Measurements from ENCODE around the gene OR2A7. TPM values are rescaled to one million over a fixed set of nuclear protein-coding genes. Genes with fewer than 3 reads are reported as not detected.
"Not testable (repeated sequence)": the region's sequence is repeated elsewhere in the genome, so short reads cannot be mapped to it uniquely, and the experiment has no call there.

Gene OR2A7
- polyA plus RNA-seq (2011; rRNA removed) (0.06 TPM in 1 of 2 replicates, not detected in the other), polyA minus RNA-seq (2011; rRNA and poly(A)+ RNA removed) (not detected in 2 replicates)

- CTCF ChIA-PET: not testable (repeated sequence)
Measured at GRCh38 chr7:144264692-144265091, at the start of gene OR2A7. Gene OR2A7 (minus strand): TSS chr7:144264792. CDS start chr7:144259628, 5,164 bp downstream.

GRCh38 chr7:144311872-144312469 is 47.4 kb upstream of the OR2A7 start, which contains the start of gene OR2A1:
Gene OR2A1 (plus strand): TSS chr7:144312419. CDS start chr7:144318125, 5,706 bp downstream.
- H3K27ac ChIP-seq (ENCODE audit: low read depth, low read length); POLR2A ChIA-PET; H3K27me3 ChIP-seq (ENCODE audit: control insufficient read depth, insufficient read depth, low read length); CTCF ChIA-PET; DNase-seq (ENCODE audit: low read depth, low spot score); H3K4me3 ChIP-seq (ENCODE audit: low read depth, low read length); H3K9me3 ChIP-seq (ENCODE audit: control insufficient read depth, insufficient read depth, low read length): not testable (repeated sequence)

More at GRCh38 chr7:144264692-144265091, at the start of gene OR2A7:
- H3K27me3 ChIP-seq (ENCODE audit: control insufficient read depth, insufficient read depth, low read length); H3K9me3 ChIP-seq (ENCODE audit: control insufficient read depth, insufficient read depth, low read length); POLR2A ChIA-PET; H3K27ac ChIP-seq (ENCODE audit: low read depth, low read length); DNase-seq (ENCODE audit: low read depth, low spot score); H3K4me3 ChIP-seq (ENCODE audit: low read depth, low read length): not testable (repeated sequence)

GRCh38 chr7:144311218-144311617 is 46.6 kb upstream of the OR2A7 start:
- CTCF ChIA-PET; H3K4me3 ChIP-seq (ENCODE audit: low read depth, low read length); DNase-seq (ENCODE audit: low read depth, low spot score); H3K27me3 ChIP-seq (ENCODE audit: control insufficient read depth, insufficient read depth, low read length); H3K9me3 ChIP-seq (ENCODE audit: control insufficient read depth, insufficient read depth, low read length); POLR2A ChIA-PET; H3K27ac ChIP-seq (ENCODE audit: low read depth, low read length): not testable (repeated sequence)

- DNase-seq (ENCODE audit: low read depth, low spot score); H3K27ac ChIP-seq (ENCODE audit: low read depth, low read length); H3K27me3 ChIP-seq (ENCODE audit: control insufficient read depth, insufficient read depth, low read length); CTCF ChIA-PET; POLR2A ChIA-PET; H3K9me3 ChIP-seq (ENCODE audit: control insufficient read depth, insufficient read depth, low read length); H3K4me3 ChIP-seq (ENCODE audit: low read depth, low read length): not testable (repeated sequence)
Measured at GRCh38 chr7:144309702-144310101, 45.1 kb upstream of the OR2A7 start.

- POLR2A ChIA-PET; DNase-seq (ENCODE audit: low read depth, low spot score); H3K9me3 ChIP-seq (ENCODE audit: control insufficient read depth, insufficient read depth, low read length); CTCF ChIA-PET; H3K27me3 ChIP-seq (ENCODE audit: control insufficient read depth, insufficient read depth, low read length); H3K4me3 ChIP-seq (ENCODE audit: low read depth, low read length); H3K27ac ChIP-seq (ENCODE audit: low read depth, low read length): not testable (repeated sequence)
Measured at GRCh38 chr7:144305156-144305555, 40.6 kb upstream of the OR2A7 start.

GRCh38 chr7:144303607-144304006 is 39.0 kb upstream of the OR2A7 start:
- H3K27me3 ChIP-seq (ENCODE audit: control insufficient read depth, insufficient read depth, low read length); H3K9me3 ChIP-seq (ENCODE audit: control insufficient read depth, insufficient read depth, low read length); POLR2A ChIA-PET; H3K27ac ChIP-seq (ENCODE audit: low read depth, low read length); CTCF ChIA-PET; H3K4me3 ChIP-seq (ENCODE audit: low read depth, low read length); DNase-seq (ENCODE audit: low read depth, low spot score): not testable (repeated sequence)

- POLR2A ChIA-PET; H3K27me3 ChIP-seq (ENCODE audit: control insufficient read depth, insufficient read depth, low read length); H3K9me3 ChIP-seq (ENCODE audit: control insufficient read depth, insufficient read depth, low read length); CTCF ChIA-PET; H3K27ac ChIP-seq (ENCODE audit: low read depth, low read length); H3K4me3 ChIP-seq (ENCODE audit: low read depth, low read length); DNase-seq (ENCODE audit: low read depth, low spot score): not testable (repeated sequence)
Measured at GRCh38 chr7:144302578-144303303, 38.1 kb upstream of the OR2A7 start.

- H3K27me3 ChIP-seq (ENCODE audit: control insufficient read depth, insufficient read depth, low read length); POLR2A ChIA-PET; CTCF ChIA-PET: not testable (repeated sequence)
Measured at GRCh38 chr7:144293794-144294499, 29.4 kb upstream of the OR2A7 start.

GRCh38 chr7:144292384-144293161 is 28.0 kb upstream of the OR2A7 start:
- H3K4me3 ChIP-seq (ENCODE audit: low read depth, low read length); CTCF ChIA-PET; H3K27me3 ChIP-seq (ENCODE audit: control insufficient read depth, insufficient read depth, low read length); POLR2A ChIA-PET; H3K27ac ChIP-seq (ENCODE audit: low read depth, low read length); H3K9me3 ChIP-seq (ENCODE audit: control insufficient read depth, insufficient read depth, low read length); DNase-seq (ENCODE audit: low read depth, low spot score): not testable (repeated sequence)

More at GRCh38 chr7:144293794-144294499, 29.4 kb upstream of the OR2A7 start:
- not testable (repeated sequence) for H3K9me3 ChIP-seq (ENCODE audit: control insufficient read depth, insufficient read depth, low read length); DNase-seq (ENCODE audit: low read depth, low spot score); H3K4me3 ChIP-seq (ENCODE audit: low read depth, low read length); H3K27ac ChIP-seq (ENCODE audit: low read depth, low read length)

- DNase-seq (ENCODE audit: low read depth, low spot score); CTCF ChIA-PET; H3K4me3 ChIP-seq (ENCODE audit: low read depth, low read length): not testable (repeated sequence)
Measured at GRCh38 chr7:144291607-144292006, 27.0 kb upstream of the OR2A7 start.

GRCh38 chr7:144287171-144287784 is 22.7 kb upstream of the OR2A7 start:
- DNase-seq (ENCODE audit: low read depth, low spot score); H3K4me3 ChIP-seq (ENCODE audit: low read depth, low read length); POLR2A ChIA-PET; CTCF ChIA-PET; H3K27ac ChIP-seq (ENCODE audit: low read depth, low read length); H3K27me3 ChIP-seq (ENCODE audit: control insufficient read depth, insufficient read depth, low read length); H3K9me3 ChIP-seq (ENCODE audit: control insufficient read depth, insufficient read depth, low read length): not testable (repeated sequence)

More at GRCh38 chr7:144291607-144292006, 27.0 kb upstream of the OR2A7 start:
- H3K27me3 ChIP-seq (ENCODE audit: control insufficient read depth, insufficient read depth, low read length); H3K27ac ChIP-seq (ENCODE audit: low read depth, low read length); H3K9me3 ChIP-seq (ENCODE audit: control insufficient read depth, insufficient read depth, low read length); POLR2A ChIA-PET: not testable (repeated sequence)

Measured in AG04450 (cell line).